Ramos (cell line): Measurements from ENCODE around the gene RCBTB2.

Experiments used
- in situ Hi-C: fragments of 300-500 bp; cut with MboI; formaldehyde crosslinking; loops from one replicate; pipeline ENCODE4 v1.14.3; 2022; ENCODE audit warnings: low sequenced_read_pairs; ENCODE audit not compliant: unreplicated experiment

RCBTB2 gene

DNA sequence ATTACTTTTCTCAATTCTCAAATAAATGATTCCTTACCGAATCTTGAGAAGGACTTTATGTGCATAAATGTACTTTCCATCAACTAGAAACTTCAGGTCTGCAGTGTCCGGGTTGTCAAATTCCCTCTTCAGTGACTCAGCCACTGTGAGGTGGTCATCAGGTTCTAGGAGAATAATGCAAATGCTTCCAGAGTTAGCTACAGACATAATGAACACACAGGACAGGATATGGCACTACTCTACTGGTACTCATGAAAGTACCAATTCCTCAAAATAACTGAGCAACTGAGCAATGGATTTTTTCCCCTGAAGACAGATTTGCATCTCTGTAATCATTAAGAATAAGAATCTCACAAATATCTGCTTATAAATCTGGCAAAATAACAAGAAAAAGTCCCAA is 31.2 kb downstream of the RCBTB2 start:
- in situ Hi-C loops, result no loop called here

DNA sequence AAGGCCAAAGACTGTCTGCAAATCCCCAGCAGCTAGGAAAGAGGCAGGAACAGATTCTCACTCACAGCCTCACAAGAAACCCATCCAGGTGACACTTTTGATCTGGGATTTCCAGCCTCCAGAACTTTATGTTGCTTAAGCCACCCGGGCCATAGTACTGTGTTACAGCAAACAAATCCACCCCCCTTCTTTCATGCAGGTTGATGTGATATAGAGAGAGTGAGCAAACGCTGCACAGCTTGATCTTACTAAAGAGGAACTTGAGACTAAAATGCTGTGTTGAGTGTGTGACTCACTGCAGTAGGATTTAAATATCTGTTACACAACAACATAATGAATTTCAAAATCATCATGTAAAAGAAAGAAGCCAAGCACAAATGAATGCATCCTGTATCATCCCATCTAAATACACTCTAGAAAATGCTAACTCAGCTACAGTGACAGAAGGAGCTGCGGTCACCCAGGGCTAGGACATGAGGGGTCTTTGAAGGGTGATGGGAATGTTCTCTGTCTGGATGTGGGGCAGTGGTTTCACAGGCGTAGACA is 32.2 kb downstream of the RCBTB2 start:
- in situ Hi-C loops, result no loop called here

DNA sequence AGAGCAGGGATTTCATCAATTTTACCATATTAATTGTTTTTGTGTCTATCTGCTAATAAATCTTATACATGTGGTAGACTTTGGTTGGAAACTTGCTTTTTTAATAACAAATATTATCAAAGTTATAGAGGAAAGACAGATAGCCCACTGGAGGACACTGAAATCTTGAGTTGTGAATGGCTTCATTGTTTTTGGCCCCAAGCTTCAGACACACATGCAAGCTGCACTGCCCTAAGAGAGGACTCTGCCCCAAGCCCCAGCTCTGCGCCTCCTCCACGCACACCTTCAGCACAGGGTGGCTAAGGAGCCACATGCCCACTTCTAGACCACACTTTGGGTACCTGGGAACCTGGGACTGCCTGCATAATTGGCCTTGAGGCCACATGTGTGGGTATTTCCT is 35.2 kb downstream of the RCBTB2 start:
- in situ Hi-C loops, result no loop called here

DNA sequence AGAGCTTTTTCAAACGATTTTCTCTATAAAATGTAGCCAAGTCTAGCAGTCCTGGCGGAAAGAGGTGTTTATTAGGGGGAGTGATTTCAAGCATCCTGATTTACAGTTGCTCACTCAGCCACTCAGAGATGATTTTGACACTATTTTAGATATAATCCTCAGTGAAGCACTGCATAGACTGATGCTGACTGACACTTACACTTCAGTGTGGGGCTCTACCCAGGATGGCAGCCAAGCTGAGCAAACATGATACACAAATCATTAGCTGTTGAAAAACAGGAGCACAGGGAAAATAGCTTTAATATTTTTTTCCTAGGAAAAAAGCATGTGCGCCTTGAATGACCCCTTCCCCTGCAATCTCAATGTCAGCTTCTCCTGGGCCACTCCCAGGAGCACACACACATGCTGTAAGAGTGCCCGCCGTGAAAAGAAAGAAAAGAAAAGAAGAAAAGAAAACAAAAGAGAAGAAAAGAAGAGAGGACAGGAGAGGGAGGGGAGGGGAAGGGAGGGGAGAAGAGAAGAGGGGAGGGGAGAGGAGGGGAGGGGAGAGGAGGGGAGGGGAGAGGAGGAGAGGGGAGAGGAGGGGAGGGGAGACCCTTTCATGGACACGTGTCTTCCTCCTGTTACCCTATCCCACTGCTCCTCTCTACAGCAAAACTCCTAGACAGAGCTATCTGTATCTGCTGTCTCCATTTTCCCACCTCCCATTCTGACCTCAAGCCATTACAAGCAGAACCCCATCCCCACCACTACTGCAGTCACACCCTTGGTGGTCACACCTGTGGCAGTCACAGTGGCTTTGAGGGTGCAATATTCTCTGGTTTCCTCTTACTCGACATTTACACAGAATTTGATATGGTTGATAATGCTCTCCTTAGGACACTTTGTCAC is 36.4 kb downstream of the RCBTB2 start:
- in situ Hi-C loops, result no loop called here

DNA sequence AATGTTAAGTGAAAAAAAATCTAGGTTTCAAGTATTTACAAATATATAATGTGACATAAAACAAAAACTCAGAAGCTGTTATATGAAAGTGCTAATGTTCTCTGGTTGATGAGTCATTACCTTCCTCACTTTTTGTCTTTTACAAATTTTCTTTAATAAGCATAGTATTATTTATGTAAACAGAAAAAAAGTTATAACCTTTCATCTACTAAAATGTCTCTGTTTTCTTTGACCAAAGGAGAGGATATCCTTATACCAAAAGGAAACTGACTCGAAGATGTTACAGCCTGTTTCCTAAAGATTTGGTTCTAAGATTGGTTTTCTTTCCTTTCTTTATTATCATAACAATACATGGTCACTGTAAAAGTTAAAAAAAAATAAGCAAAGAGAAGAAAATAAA is 38.0 kb downstream of the RCBTB2 start:
- in situ Hi-C loops, result no loop called here

DNA sequence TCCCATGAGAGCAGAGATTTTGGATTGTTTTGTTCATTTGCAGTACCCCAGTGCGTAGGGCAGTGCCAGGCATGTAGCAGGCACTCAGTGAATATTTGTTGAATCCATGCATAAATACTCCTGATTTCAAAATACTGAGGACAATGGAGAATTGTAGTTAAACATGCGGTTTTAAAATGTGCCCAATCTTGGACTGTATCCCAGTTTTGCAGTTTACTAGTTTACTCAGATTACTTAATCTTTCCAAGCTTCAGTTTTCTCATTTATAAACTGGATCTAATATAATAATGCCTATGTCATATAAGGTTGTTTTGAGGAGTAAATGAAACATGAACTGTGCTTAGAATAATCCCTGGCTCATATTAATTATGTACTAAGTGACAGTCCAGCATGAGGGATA is 39.0 kb downstream of the RCBTB2 start:
- in situ Hi-C loops, result no loop called here

DNA sequence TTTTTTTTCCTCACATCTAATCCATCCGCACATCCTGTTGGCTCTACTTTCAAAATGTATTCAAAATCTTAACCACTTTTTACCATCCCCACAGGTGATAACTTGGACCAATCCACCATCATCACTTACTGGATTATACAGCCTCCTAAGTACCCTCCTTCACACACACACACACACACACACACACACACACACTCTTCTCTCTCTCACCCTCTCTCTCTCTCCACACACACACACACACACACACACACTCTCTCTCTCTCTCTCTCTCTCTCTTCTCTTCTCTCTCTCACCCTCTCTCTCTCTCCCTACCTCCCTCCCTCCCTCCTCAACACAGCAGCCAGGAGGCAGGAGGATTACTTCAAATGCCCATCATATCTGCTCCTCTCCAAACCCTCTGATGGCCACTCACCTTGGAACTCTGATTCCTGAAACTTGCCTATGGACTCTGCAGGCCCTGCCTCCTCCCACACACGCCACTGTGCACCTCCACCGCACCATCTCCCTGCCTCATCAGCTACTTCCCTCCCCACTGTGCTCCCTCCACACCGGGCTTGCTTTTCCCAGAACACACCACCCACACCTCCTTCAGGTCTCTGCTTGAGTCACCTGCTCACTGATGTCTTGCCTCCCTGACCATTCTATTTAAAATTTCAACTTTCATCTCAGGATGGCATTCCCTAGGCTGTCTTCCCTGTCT is 39.7 kb downstream of the RCBTB2 start:
- in situ Hi-C loops, result no loop called here

DNA sequence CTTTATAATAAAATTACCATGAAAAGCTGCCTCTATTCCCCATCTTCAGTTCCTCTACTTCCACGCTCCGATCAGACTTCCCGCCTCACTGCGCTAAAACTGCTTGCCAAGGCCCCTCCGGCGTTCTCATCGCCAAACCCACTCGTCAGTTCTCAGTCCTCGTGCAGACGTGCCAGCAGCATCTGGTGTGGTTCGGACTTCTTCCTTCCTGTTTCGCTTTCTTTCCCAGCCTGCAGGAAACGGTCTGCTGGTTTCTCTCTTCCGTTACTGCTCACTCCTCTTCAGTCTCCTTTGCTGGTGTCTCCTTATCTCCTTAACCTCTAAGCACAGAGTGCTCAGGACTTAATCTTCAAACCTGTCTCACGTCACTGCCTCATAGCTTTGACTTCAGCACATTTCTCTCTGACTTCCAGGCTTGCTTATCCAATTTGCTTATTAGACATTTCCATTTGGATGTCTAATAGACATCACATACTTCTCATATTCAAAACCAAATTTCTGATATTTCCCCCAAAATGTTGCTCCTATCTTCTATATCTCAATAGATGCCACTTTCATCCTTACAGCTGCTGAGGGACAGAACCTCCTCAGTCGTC is 40.3 kb downstream of the RCBTB2 start:
- in situ Hi-C loops, result no loop called here

DNA sequence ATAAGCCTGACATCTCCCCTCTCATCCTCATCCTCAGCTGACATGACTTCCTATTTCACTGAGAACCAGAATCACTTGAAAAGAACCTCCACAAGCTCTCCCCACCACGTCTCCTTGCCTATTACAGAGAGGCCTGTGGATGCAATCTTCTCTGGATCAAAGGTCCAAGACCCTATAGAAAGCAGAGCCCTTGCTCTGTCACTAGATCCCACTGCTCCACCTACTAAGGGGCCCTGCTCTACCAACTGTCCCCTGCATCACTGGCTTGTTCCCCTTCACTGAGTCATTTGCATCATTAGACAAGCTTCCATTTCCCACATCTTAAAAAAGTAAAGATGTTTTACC is 40.8 kb downstream of the RCBTB2 start:
- in situ Hi-C loops, result no loop called here

DNA sequence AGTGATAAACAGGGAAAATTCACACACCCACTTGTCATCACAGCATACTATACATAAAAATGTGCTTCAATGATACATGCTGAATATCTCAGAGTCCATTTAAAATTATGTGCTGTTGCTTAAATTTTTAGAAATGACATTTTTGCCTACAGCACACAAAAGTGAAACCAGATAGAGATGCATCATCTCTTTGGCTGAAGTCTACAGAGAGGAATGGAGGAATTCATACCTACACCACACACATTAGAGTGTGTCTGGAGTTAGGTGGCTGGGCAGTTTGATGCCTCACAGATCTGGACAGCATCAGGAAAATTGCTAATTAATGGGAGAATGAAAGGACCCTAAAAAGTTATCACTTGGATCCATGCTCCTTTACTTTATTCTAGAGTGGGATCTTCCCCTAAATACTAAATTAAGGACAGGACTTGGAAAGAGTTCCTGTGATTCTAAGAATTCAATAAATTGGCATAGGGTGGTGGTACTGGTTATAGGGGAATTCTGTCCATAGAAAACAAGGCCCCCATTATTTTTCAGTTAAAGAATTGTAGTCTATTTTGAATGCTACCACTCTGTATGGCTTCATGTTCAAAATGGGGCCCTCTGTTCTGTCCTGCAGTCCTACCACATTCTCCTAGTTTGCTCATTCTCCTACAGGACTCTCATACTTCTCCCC is 41.3 kb downstream of the RCBTB2 start:
- in situ Hi-C loops, result no loop called here

DNA sequence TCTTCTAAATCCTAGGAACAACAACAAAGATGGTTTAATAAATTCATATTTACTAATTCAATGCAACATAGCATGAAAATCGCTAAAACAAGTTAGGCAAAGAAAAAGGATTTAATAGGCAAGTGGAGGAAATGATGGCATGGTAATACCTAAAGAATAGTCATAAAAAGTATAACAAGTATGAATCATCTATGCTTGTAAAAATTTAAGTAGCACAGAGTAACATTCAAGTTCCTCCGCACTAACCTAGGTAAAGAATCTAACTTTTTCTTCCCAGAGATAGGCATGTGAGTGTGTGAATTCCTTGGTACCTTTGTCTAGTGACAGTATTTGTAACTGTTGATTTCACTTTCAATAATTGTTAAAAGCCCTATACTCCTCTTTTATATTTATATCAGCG is 42.6 kb downstream of the RCBTB2 start:
- in situ Hi-C loops, result no loop called here

DNA sequence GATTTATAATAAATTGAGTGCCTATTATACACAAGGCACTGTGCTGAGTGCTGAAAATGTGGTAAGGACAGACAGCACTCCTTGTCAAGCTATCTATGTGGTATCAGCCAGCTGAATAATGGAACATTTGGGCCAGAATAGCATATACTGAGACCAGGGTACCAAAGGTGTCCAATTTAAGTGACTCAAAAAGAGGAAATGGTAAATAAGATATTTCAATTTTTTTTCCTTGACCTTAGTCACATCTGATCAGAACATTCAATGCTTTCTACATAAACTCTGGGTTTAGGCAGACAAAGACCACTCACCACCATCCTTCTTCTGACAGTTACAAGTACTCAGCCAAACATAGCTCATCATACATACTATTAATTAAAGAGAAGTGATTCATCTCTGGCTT is 43.2 kb downstream of the RCBTB2 start:
- in situ Hi-C loops, result no loop called here

DNA sequence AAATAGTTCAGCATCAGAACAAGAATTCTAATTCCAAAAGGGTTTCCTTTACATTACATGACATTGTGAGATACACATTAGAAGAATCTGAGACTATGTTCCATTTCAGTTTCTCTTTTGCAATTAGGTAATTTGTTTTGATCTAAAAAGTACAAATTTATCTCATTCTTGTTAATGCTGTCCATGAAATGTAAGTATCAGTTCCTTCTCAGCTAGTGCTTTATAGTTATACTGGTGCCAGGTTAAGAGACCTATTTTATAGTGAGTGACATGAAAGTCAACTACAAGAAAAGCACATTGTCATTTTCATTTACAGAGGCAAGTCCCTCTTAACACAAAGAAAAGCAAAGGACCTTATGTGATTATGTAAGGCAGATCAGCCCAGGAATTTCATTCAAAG is 43.9 kb downstream of the RCBTB2 start:
- in situ Hi-C loops, result no loop called here

DNA sequence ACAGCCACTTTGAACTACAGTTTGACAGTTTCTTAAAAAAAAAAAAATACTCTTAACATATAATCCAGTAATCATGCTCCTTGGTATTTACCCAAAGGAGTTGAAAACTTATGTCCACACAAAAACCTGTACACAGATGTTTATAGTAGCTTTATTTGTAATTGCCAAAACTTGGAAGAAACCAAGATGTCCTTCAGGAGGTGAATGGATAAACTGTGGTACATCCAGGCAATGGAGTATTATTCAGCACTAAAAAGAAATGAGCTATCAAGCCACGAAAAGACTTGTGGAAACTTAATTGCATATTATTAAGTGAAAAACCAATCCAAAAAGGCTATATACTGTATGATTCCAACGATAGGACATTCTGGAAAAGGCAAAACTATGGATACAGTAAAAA is 44.9 kb downstream of the RCBTB2 start:
- in situ Hi-C loops, result no loop called here

DNA sequence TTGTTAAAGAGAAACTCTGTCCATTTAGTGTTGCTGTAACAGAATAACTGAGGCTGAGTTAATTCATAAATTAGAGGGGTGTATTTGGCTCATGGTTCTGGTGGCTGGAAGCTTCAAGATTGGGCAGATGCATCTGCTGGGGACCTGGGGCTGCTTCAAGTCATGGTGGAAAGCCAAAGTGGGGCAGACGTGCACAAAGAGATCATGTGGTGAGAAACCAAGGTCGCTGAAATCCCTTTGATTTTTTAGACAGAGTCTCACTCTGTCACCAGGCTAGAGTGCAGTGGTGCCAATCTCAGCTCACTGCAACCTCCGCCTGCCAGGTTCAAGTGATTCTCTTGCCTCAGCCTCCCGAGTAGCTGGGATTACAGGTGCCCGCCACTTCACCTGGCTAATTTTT is 46.0 kb downstream of the RCBTB2 start:
- in situ Hi-C loops, result no loop called here

DNA sequence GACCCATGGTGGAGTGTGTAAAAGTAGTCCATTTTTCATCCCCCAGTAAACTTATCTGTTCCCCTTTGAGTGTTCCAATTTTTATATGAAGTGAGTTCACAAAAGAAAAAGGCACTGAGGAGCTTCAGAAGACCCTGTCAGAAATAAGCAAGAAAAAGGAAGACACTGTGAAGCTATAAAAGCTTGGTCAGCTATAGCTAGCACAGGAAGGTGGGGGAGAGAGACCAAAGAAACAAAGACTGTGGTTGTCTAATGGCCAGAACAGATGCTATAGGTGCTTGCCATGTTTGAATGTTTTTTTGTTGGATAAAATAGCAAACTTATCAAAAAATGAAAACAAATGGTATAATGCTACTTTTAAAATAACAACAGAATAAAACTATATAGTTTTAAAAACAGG is 46.5 kb downstream of the RCBTB2 start:
- in situ Hi-C loops, result no loop called here

DNA sequence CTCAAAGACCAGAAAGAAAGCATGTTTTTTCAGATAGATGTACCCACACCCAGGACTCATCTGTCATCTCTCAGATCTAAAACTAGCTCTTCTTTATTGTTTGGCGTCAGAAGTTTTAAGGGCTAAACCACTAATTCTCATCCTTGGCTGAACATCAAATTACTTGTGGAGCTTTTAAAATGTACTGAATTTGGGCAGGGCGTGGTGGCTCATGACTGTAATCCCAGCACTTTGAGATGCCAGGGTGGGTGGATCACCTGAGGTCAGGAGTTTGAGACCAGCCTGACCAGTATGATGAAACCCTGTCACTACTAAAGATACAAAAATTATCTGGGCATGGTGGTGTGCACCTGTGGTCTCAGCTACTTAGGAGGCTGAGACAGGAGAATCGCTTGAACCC is 47.4 kb downstream of the RCBTB2 start:
- in situ Hi-C loops, result no loop called here

DNA sequence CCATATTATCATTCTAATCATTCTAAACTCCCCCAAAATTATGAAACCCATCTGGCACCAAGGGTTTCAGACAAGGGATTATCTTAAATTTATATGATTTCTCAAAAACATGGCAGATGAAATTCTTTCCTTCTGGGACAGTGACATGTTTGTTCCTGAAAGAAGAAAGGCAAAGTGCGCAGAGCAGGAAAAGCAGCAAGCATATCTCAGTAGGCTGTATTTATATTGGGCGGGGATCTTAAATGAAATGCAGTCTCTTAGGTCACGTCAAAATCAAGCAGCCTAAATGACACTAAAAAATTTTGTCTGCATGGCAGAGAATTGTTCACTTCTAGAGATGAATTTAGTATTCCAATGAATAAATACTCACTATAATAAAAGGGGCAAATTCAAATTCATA is 49.3 kb downstream of the RCBTB2 start:
- in situ Hi-C loops, result no loop called here

DNA sequence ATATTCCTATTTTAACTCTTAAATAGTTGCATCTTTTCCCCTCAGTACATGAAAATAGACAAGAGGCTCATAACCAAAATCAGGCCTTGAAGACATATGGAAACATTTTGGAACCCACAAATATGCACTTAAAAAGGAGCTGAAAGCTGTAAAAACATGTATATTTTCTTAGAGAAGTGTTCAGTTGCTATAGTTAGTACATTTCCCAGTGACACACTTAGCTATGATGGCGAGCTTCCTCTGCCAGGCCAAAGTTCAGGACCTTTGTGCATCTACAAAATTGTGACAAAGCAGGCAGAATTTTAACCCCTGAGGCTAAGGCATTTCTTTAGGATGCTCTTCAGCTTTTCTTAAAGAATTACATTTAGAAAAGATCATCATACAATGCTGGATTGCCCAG is 54.5 kb downstream of the RCBTB2 start:
- in situ Hi-C loops, result no loop called here

DNA sequence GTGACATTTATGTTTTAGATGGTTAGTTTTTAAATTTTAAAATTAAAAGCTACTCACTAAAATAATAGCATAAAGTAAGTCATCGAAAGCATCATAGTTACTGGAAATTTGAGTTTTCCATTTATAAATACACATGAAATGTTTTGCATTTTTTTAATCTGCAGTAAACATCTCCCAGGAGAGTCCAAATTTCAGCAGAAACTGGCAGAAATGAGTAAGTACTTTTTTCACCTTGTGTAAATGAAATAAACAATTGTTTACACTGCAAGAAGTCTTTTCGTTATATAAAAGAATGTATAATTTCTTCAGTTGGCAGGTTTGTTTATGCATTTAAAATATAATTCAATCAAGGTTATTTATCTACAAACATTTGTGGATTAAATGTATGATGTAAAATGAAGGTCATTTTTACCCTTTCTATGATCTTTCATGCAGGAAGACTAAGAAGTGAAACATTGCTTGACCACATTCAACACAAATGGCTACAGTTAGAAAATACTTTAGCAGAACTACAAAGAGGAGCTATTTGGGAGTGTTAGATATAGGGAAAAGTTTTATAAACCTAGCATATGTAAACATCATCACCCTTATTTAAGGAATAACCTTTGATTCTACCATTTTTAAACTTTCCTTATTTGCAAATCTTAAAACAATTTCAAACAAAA is 55.6 kb downstream of the RCBTB2 start:
- in situ Hi-C loops, result no loop called here
